MM.1S (cell line): ENCODE measurements around the gene SLC24A1.

ENCODE experiments used
- CTCF ChIP-seq: fragments of 300-600 bp; sonication (generic); IDR thresholded peaks from 2 replicates; pipeline ENCODE4 v1.5.1; 2016; ENCODE audit warnings: antibody characterized with exemption, low read length, mixed read lengths
- EZH2 ChIP-seq: fragments of 300-600 bp; sonication (generic); optimal IDR thresholded peaks from 2 replicates; pipeline ENCODE3; 2017; ENCODE audit warnings: low read depth, mild to moderate bottlenecking, antibody characterized with exemption, low read length, mixed read lengths

DNA sequence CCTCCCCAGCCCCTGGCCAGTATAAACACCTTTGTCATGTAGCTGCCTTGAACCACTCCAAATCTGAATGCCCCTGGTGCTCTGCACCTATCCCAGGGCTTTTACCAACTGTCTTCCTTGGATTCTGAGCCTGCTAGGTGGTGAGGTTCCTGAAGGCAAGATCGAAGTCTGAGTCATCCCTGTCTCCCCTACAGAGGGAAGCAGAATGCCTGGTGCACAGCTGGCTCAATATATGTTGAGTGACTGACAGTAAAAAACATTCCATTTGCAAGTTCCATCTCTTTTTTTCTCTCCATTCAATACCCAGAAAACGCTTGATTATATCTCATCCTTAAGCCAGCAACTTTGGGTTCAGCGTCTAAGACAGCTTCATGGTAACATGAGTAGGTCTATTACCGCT lies 24.7 kb downstream of the SLC24A1 start:
- TF ChIP-seq CTCF (no peak), EZH2 (no peak)
